Measurements from ENCODE around the gene SFSWAP.
"Not testable (repeated sequence)": the region's sequence is repeated elsewhere in the genome, so short reads cannot be mapped to it uniquely, and the experiment has no call there.

Gene SFSWAP

DNA sequence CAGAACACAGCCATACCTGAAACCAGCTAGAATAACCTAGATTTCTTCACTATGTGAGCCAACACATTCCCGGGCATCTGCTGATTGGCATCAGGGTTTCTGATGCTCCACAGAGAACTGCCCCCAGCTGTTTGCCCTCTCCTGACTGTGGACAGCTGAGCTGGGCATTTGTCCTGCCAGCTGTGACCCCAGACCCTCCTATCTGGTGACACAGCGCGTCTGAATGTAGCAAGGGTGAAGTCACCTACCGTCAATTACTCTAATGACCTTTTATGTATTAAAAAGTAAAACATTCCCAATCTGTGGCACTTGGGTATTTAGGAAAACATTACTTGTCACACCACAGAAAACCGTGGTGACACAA lies 29.7 kb upstream of the SFSWAP start:
- Histone ChIP-seq H3K4me3 (replicated peaks; ENCODE audit: low read depth, low read length) (no peak overlapping the region), H3K36me3 (ENCODE audit: control insufficient read depth, insufficient read depth, low read length) (no peaks in the 10 kb centered on the region), H3K27me3 (replicated peaks; ENCODE audit: control insufficient read depth, insufficient read depth, low read length) (no peaks in the 10 kb centered on the region)
- no peak for DNase-seq (ENCODE audit: extremely low read depth, insufficient read length)
- TF ChIP-seq, protein P1, sequence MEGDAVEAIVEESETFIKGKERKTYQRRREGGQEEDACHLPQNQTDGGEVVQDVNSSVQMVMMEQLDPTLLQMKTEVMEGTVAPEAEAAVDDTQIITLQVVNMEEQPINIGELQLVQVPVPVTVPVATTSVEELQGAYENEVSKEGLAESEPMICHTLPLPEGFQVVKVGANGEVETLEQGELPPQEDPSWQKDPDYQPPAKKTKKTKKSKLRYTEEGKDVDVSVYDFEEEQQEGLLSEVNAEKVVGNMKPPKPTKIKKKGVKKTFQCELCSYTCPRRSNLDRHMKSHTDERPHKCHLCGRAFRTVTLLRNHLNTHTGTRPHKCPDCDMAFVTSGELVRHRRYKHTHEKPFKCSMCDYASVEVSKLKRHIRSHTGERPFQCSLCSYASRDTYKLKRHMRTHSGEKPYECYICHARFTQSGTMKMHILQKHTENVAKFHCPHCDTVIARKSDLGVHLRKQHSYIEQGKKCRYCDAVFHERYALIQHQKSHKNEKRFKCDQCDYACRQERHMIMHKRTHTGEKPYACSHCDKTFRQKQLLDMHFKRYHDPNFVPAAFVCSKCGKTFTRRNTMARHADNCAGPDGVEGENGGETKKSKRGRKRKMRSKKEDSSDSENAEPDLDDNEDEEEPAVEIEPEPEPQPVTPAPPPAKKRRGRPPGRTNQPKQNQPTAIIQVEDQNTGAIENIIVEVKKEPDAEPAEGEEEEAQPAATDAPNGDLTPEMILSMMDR (IDR thresholded peaks at IDR 0.05; ENCODE audit: insufficient read depth, low read length, poor library complexity, severe bottlenecking) = no peak

DNA sequence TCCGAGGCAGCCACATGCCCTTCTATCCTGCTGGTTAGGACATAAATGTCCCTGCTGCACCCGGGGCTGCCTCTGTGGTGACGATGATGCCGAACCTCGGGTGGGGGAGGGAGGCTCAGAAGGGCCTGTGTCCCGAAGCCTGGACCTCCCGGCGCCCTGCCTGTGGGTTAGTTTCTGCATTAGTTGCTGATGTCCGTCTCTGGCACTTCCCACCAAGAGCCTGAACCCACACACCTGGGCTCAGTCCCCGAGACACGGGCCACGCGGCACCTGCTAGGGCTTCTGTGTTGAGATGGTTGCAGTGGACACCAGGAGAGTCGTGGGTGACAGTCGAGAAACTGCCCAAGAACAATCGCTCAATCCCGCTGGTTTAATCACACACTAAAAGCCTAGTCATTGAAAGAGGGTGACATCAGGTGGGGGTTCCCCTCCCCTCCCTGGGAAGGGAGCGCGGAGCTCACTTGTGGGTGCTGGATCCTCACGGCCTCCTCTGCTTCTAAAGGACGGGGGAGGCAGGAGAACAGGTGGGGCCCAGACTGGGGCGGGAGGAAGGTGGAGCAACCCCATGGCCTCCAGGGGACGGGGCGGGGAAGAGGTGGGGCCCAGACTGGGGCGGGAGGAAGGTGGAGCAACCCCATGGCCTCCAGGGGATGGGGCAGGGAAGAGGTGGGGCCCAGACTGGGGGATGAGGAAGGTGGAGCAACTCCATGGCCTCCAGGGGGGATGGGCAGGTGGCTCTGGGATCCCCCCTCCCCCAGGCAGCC lies 29.0 kb upstream of the SFSWAP start:
- DNase-seq (ENCODE audit: extremely low read depth, insufficient read length) = not testable (repeated sequence)

DNA sequence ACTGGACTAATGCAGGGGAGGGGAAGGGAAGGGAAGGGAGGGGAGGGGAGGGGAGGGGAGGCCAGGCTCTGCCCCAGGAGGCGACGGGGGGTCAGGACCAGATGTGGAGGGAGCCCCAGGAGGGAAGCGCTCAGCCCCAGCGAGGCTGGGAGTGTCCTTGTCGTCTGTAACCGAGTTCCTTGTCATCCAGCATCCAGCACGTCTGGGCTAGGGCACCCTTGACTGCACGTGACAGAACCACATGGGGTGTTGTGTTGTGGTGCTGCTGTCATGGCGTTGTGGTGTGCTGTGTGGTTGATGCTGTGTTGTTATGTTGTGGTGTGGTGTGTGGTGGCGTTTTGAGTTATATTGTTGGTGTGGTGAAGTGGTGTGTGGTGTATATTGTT lies 28.4 kb upstream of the SFSWAP start:
- no peak overlapping the region for H3K4me3 ChIP-seq (replicated peaks; ENCODE audit: low read depth, low read length)
- DNase-seq (ENCODE audit: extremely low read depth, insufficient read length) = no peak
- no peaks in the 10 kb centered on the region for H3K36me3 ChIP-seq (ENCODE audit: control insufficient read depth, insufficient read depth, low read length)
- no peaks in the 10 kb centered on the region for H3K27me3 ChIP-seq (replicated peaks; ENCODE audit: control insufficient read depth, insufficient read depth, low read length)
- TF ChIP-seq, protein P1 (IDR thresholded peaks at IDR 0.05; ENCODE audit: insufficient read depth, low read length, poor library complexity, severe bottlenecking) = no peak

More for the DNA sequence above, 29.0 kb upstream of the SFSWAP start:
- not testable (repeated sequence) for H3K36me3 ChIP-seq (ENCODE audit: control insufficient read depth, insufficient read depth, low read length); H3K27me3 ChIP-seq (replicated peaks; ENCODE audit: control insufficient read depth, insufficient read depth, low read length); H3K4me3 ChIP-seq (replicated peaks; ENCODE audit: low read depth, low read length)

DNA sequence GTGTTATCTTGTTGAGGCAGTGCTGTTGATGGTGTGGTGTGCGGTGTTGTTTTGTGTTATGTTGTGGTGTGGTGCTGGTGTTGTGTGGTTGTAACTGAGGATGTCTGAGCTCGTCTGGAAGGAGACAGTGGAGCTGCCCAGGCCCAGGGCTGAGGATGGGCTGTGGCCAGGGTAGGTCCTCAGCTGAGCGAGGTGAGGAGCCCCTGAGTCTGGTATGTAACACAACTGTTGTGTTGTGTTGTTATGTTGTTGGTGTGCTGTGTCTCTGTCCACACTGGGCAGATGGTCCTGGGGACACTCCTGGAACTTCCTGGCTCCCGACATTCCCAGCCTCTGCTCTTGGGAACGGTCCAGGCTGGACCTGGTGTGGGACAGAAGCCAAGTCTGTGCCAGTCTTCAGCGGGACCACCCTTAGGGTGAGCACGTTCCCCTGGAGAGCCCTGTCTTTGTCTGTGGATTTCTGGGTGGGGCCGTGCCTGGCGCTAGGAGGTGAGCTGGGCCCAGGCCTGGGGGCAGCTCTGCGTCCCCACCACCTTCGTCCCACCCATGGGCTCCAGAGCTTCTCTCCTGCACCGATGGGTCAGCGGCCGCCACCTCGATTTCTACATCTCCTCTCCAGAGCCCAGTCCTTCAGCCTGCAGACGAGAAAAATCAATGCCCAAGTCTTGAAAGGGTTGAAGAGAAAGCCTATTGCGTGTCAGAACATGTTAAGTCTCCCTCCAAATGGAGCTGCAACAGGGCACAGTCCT lies 27.4 kb upstream of the SFSWAP start:
- DNase-seq (ENCODE audit: extremely low read depth, insufficient read length) = no peak
- no peaks in the 10 kb centered on the region for H3K36me3 ChIP-seq (ENCODE audit: control insufficient read depth, insufficient read depth, low read length)
- TF ChIP-seq, protein P1 (IDR thresholded peaks at IDR 0.05; ENCODE audit: insufficient read depth, low read length, poor library complexity, severe bottlenecking) = no peak
- H3K27me3 ChIP-seq (replicated peaks; ENCODE audit: control insufficient read depth, insufficient read depth, low read length) = no peaks in the 10 kb centered on the region
- no peak overlapping the region for H3K4me3 ChIP-seq (replicated peaks; ENCODE audit: low read depth, low read length)

DNA sequence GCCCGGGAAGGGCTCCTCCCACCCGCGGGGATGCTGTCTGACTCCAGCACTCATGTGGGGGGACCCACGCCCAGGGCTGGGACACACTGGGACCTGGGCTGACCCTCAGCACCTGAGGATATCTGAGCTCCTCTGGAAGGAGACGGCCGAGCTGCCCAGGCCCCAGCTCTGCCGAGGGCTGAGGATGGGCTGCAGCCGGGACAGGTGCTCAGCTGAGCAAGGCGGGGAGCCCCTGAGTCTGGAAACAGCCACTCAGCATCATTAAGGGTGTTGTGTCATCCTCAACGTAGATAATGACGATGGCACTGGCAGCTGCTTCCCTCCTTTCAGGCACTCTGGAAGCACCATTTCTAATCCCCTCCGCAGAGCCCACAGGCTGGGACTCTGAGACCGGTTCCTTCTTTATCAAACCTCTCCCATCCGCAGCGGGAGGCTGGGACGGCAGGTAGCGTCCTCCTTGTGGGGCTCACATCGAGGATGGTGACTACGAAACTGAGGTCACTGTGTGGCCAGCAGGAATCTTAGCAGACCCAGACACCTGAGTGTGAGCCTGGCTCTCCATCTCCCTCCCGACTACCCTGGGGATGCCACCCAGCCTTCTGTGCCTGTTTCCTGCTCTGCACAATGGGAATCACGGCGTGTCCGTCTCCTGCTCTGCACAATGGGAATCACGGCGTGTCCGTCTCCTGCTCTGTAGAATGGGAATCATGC lies 26.7 kb upstream of the SFSWAP start:
- no peak for DNase-seq (ENCODE audit: extremely low read depth, insufficient read length)
- H3K4me3 ChIP-seq (replicated peaks; ENCODE audit: low read depth, low read length) = no peak overlapping the region
- no peaks in the 10 kb centered on the region for H3K36me3 ChIP-seq (ENCODE audit: control insufficient read depth, insufficient read depth, low read length)
- TF ChIP-seq, protein P1 (IDR thresholded peaks at IDR 0.05; ENCODE audit: insufficient read depth, low read length, poor library complexity, severe bottlenecking) = no peak
- no peaks in the 10 kb centered on the region for H3K27me3 ChIP-seq (replicated peaks; ENCODE audit: control insufficient read depth, insufficient read depth, low read length)

Data from GM06990 (cell line).